Adrenal gland (tissue), 5 donors: Measurements from ENCODE around the gene CPHXL2.

Source experiments
- CTCF ChIP-seq, 6 experiments: fragments of 450-650 bp in 4 of 6; fragments of 200-600 bp in 2 of 6; sonication (generic) in 1 of 6; IDR thresholded peaks; 1 replicate in 5 of 6; 2 replicates in 1 of 6; pipeline versions ENCODE4 v1.5.1 to v1.8.0; 2016 to 2021; ENCODE audit warnings: antibody characterized with exemption in 6 of 6, mild to moderate bottlenecking in 2 of 6, moderate library complexity in 1 of 6
- POLR2A ChIP-seq, 2 donors: fragments of 450-650 bp; IDR thresholded peaks; one replicate each; pipeline ENCODE4 v1.6.1; 2017; ENCODE audit warnings: antibody characterized with exemption in 2 of 2, mild to moderate bottlenecking in 2 of 2, moderate library complexity in 1 of 2
- donor health status: DM: no; HTN: no; CAD: no.

DNA sequence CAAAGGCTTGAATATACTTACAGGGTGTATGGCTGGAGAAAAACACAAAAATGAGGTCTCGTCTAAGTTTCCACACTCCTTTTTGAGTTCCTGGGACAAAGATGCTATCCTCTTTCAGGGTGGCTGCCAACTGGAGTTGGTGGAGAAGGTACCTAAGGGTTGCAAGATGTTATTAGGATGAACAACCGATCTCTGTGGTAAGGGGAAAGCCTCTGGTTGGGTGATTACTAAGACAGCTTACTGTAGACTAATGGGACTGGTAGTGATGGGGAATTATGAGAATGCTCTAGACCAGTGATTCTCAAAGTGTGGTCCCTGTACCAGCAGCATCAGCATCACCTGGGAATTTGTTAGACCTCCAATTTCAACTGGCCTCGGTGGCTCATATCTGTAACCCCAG is 59.7 kb downstream of the CPHXL2 start:
- no peak for TF ChIP-seq POLR2A (IDR thresholded peaks at IDR 0.05)
- no peak for TF ChIP-seq CTCF (IDR thresholded peaks at IDR 0.05)
